HG03097 (cell line): ENCODE measurements around the gene RPTOR.

Experiments used
- ATAC-seq: cut with Tn5 transposase; IDR thresholded peaks from one replicate; pipeline ENCODE4 v1.9.1; 2021; ENCODE audit not compliant: unreplicated experiment, low FRiP score

The RPTOR gene

DNA sequence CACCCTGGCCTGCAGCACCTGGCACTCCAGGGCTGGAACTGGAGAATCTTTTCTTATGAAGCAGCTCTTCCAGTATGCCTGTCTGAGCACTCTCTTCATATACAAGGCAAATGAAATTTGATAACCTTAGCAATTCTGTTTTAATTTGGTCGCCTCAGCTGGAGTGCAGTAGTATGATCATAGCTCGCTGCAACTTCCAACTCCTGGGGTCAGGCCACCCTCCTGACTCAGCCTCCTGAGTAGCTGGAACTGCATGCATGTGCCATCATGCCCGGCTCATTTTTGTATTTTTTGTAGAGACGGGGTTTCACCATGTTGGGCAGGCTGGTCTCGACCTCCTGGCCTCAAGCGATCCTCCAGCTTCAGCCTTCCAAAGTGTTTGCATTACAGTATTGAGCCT is 306.2 kb downstream of the RPTOR start:
- no peak for ATAC-seq

DNA sequence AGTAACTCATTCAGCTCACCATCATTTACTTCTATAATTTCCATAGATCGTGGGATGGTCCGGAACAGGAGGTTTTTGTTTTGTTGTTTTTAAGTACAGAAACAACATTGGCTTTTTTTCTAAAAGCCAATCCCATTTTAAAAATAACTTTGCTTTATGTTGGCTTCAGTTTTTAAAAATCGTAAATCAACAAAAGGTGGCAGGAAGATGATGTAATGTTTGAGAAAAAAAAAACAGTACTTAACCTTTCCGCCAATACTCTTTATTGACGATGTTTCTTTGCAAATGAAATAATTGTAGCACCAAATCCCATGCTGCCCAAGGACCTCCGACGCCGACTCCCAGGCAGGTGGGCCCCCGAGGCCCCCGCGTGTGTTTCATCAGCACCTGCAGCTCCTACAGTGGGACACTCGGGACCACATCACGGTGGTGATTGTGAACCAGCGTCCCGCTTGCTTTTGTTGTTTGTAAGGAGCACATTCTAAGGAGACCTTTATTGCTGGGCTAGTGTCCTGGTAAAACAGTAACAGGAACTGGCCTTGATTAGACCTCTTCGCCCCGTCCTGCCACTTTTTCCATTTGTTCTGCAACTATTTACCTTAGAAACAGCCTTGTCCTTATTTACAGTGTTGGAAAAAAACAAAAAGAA is 306.8 kb downstream of the RPTOR start:
- no peak for ATAC-seq

DNA sequence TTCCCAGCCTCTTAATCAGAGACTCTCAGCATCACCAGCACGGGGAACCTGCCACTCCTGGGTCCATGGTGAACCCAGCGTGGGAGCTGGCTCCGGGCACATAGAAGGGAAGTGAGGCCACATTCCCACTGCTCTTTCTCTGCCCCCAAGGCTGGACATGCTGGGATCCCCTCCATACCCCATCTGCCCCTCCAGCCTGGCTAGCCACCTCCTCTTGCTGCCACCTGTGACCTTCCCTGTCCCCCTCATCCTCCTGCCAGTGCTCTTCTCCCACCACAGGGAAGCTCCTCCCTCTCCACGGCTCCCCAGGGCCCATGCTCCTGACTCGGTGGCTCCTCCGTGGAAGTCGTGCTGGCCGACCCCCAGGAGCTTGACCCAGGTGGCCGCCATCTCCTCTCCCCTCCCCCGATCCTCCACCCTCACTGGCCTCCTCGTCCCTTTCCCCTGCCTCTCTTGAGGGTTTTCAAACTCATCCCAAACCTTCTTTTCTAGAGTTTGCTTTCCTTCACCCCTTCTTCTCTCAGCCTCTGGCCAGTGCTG is 307.9 kb downstream of the RPTOR start:
- ATAC-seq: no peak

DNA sequence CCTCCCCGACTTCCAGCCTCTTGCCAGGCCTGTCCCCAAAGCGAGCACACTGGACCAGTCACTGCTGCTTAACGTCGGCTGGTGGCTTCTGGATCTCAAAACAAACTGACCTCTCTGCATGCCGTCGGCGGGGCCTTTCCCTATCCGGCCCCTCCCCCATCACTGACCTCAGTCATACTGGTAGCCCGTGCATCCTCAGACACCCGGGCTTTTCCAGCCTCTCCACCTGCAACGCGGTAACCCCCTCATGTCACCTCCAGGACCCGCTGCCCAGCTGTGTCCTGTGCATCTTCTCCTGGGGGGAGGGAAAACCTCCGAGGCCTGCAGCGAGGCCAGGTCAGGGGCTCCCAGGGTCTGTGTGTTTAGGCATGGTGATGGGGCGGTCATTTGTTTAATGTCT is 308.4 kb downstream of the RPTOR start:
- ATAC-seq: no peak

DNA sequence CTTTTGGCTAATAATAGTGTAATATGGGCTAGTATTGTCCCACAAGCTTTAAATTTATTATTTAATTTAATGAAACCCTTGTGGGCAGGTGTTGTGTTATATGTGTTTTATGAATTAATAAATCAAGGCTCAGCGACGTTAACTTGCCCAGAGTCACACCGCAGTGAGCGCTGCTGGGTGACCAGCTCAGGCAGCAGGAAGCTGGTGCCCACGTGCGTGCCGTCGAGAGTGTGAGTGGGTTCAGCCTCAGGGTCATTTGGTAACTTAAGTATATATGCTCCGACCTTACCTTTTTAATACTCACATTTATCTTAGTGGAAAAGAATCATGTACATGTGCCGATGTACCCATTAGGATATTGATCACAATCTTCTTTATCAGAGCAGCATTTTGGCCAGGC is 309.6 kb downstream of the RPTOR start:
- ATAC-seq: no peak

DNA sequence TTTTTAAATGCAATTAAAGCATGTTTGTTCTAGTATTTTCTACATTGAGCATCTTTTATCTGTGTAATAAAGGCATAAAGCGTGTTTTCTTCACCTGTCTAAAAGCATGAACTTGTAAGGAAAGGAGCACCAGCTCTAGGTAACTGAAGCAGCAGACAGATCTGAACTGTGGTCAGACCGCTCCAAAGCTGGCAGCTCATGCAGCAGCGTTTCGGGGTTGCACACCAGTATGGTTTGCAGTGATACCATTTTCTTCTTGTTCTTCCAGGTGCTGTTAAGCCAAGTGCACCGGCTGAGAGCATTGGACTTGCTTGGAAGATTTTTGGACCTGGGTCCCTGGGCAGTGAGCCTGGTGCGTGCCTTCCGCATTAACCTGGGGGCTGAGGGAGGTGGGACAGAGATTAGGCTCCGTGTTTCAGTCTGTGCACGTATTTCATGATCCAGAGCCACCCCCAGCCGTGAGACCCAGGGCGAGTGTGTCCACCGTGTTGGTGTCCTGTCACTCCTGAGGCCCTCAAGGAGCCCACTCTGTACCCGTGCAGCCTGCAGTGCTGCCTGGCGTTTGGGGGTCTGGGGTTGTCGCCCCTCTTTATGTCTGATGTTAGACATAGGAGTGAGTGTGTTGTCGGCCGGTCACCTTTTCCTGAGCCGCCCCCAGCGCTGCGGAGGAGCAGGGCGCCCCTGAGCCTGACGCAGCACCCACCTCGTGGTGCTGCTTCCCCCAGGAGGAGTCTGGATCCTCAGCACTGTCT is 310.7 kb downstream of the RPTOR start:
- no peak for ATAC-seq

DNA sequence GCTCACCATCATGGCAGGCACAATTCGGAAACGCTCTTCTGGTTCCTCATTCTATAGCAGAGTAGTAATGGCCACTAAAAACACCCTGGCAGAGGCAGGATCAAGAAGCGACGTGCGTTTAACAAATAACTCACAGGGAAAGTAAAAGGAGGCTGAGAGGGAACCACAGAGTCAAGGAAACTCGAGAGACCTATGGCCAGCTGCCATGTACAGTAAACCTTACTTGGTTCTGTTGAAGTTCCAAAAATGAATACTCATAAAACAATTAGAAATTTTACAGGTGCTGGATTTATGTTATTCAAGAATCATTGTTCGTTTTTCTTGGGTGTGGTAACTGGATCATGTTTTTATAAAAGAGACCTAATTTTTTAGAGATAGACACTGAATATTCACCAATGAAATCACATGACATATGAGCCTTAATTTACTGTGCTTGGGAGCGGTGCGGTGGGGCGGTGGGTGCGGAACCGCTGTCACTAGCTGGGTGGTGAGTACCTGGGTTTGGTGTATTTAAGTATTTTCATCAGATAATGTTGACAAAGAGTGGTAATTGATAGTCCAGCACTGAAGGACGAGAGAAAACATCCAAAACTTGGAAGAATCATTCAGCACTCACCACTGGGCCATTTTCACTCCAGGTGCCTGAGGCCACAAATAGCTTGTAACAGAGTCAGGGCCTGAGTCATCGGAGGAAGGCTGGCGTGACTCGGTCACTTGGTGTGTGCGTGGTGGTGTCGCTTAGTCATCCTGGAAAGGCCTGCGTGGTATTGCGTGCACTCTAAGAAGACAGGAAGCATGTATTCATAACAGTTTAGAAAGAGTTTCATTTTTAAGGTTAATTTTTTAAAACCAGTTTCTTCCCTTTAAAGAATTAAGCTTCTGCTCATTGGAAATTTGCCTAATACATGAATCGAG is 311.6 kb downstream of the RPTOR start:
- ATAC-seq: no peak

DNA sequence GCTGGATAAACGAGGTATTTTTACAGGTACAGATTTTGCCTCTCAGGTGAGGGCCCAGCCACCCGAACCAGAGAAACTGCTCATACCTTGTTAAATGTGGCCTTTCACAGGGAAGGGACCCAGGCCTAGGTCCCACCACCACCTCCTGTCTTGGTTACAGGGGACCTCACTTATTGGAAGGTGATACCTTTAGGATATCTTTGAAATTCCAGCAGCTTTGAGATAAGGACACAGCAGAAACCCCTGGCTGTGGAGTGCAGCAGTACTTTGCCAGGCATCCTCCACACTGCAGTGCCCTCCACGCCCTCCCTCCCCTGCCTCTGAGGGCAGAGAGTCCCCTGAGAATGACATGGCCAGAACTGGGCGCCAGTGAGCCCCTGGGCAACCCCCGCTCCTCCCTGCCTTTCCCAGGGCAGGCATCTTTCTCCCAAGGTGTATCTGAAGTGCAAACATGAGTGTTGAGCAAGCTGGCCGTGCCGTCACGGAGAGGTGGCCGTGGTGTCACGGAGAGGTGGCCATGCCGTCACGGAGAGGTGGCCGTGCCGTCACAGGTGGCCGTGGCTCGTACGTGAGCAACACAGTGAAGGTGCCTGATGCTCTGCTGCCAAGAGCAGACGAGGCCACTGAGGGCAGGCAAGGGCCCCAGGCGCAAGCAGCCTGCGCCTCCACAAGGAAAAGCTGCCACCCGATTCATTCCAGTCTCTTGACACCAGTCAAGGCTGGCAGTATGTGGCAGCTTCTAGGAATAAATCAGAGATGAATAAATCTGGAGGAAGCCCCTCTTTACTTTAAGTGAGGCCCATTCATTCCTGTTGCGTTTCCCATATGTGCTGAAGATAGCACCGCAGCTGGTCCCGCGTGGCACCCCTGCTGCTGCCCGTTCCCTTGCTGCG is 312.5 kb downstream of the RPTOR start:
- ATAC-seq: no peak

DNA sequence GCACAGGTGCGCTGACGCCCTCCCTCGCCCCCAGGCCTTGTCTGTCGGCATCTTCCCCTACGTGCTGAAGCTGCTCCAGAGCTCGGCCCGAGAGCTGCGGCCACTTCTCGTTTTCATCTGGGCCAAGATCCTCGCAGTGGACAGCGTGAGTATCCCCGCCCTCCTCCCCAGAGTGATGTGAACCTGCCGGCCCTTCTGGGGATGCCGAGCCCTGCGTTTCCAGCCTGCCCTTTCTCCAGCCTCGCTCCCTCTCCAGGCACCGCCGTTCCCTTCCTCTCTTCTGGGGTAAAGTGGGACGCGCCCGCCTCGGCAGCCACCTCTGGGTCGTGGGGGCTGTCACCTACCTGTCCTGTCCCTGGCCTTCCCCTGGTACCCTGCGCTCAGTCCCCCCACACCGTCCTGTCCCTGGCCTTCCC is 313.1 kb downstream of the RPTOR start:
- no peak for ATAC-seq

DNA sequence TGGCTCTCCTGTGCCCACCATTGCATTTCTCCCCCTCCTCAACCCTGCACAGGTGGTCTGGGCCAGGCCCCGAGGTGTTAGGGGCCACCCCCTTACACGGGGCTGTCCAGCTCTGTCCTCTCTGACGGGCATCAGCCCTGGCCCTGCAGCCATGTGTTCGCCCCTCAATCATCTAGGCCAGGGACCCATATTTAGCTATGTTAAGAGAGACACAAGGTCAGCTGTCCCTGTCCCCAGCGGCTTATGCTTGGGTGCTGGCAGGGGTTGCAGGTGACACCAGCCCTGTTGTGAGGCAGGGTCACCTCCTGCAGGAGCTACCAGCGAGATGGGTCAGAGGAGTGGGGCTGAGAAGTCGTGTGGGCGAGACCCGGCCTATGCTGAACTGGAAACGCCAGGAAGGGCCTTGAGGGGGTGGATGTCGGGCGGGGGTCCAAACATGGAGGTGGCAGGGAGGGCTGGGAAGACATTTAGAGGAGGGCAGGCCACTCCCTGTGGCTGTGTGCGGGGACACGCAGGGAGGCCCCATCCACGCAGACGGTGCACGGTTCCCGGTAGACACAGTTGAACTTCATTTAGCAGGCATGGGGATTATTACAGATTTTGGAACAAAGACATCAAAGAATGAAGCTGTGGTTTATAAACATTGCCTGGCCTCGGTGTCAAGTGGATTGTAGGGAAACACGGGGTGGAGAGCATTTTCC is 313.8 kb downstream of the RPTOR start:
- ATAC-seq: no peak

DNA sequence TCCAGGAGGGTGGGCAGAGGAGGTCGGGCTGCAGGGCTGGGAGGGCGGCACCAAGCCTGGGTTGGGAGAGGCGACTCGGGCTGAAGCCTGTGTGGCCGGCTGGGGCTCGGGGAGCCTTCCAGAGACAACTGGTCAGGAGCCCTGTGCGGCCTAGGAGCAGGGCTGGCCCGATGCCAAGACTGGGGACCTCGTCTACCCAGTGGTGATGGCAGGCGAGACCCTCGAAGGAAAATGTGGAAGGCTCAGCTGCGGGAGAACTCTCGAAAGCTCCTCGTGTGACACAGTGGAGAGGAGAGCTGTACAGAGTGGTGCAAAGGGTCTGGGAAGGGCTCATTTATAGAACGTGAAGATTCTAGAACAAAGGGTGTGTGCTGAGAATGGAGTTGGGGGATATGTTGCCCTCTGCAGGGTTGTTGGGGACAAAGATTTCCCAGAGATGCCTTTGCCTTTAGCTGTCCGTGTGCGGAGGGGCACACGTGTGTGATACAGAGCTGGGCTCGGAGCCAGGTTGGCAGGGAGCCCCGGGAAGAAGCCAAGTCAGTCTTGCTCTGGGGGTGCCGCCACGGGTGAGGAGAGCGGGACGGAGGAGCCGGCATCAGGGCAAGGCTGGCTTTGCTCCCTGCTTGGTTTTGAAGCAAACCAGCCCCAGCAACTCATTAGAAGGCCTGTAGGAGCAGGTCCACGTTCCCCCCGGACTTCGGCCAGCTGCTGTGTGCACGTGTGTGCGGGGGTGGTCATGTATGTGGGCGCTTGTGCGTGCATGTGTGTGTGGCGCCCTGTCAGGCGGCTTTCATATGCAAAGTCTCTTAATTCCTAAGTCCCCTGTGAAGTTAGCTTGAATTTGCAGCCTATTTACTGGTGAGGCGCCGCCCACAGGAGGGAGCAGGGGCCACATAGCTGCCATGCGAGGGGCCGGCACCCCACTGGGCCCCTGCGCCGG is 314.6 kb downstream of the RPTOR start:
- no peak for ATAC-seq

DNA sequence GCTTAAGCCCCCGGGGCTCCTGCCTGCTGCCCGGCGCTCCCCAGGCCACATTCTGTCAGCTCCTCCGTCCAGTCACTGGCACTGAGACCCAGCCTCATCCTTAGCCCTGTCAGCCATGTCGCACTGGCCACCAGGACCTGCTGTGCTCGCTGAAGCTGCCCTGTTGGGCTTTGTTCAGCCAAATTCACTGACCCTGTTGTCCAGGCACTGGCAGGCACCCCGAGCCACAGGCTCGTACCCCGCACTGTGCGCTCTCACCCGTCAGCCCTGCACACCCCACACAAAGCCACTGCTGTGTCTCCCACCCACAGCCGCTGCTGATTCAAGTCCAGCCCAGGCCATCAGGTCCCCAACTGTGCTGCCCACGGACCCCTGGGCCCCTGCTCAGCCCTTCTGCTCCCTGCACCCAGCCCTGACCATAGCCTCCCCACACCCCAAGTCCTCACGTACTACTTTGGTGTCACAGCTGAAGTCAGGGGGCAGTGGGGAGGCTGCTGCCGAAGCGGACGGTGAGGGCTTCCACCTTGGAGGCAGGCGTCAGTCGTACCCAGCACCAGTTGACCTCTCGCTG is 315.5 kb downstream of the RPTOR start:
- ATAC-seq: no peak

DNA sequence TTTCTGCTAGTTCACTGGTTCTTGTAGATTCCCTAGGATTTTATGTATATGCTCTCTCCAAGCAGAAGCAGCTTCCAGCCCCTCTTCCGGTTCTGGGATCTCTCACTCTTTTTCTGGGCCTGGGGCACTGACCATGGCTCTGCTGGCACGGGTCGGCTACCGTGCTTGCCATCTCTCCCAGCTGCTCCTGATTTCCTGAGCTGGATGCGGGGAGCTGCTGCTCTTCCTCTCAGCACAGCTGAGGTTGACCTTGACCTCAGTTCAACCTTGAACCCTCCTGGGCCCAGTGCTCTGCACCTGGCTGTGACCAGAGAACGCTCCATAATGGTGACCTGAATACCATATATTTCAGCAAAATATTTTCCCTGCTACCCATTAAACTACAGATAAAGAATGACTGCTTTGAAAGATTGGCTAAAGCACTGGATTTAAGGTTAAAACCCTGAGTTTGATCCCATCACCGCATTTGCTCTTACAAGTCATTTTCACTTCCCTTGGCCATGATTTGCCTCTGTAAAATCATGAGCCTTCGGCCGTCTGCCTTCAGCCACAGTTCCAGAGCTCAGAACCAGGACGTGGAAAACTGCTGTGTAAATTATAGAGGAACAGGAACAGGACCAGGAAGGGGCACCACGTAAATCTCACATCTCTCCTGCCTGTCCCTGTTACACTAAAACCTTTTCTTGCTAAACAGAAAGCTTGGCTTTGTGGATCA is 316.2 kb downstream of the RPTOR start:
- ATAC-seq: no peak

DNA sequence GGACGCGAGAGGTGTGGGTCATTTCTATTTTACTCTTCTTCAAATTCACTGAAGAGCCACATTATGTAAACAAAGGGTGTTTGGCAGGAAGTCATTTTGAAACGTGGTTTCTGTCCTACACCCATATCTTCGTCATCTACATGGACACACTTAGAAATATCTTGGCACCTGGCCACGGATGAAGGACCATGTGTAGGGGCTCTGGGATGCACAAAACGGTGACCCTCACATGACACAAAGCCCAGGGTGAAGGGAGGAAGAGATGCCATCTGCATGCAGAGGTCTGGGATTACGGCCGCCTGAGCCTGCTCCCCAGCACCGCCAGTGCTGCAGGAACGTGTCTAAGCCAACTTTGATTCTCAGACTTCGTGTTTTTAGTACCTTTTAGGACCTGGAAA is 316.8 kb downstream of the RPTOR start:
- ATAC-seq: no peak

DNA sequence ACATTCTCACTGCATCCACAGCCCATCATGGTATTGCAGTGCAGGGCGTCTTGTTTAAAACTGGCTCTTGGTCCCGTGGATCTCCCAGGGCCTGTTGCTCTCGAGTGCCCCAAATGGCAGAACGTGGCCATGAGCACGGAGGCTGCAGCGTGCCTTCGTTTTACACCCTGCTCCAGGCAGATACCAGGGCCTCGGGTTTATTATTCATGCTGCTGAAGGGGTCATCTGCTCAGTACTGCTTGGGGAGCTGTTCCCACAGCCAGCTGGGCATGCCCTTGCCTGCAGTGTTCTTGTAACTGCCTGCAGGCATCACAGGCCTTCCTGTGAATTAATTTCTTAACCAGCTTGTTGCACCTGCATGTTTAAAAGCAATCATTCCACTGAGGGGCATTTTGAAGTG is 317.3 kb downstream of the RPTOR start:
- ATAC-seq: no peak

DNA sequence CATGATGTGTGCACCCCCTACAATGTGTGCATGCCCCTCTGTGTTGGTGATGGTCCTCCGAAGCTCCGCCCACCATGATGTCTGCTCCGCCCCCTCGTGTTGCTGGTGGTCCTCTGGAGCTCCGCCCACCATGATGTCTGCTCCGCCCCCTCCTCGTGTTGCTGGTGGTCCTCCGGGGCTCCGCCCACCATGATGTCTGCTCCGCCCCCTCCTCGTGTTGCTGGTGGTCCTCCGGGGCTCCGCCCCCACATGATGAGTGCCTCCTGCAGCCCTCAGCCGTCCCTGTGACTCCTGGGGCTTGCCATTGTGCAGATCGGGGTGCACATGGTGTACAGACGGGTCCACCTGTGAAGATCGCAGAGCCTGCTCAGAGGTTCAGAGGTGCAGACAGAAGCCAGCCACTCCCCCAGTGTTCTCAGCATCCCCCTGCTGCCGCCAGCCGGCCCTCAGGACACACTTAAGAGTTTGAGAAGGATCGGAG is 317.9 kb downstream of the RPTOR start:
- no peak for ATAC-seq

DNA sequence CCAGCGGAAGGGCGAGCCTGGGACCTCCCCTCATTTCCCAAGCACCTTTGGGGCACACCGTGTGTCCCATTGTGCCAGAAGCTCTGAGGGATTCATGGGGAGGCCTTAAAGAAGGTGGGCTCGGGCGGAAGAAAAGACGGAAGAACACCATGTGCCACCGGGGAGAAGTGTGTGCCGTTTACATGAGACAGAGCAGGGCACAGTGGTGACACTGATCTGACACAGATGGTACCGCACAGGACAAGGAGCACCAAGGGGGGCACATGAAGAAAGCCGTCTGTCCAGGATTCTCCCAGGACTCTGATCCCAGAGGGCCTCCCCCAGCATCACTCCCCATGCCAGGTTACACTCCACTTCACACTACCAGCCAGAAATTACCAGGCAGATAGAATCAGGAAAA is 318.3 kb downstream of the RPTOR start:
- no peak for ATAC-seq
